Effector memory CD4-positive, alpha-beta T cell (primary cell): Measurements from ENCODE around the gene COL4A6.
"Not testable (repeated sequence)": the region's sequence is repeated elsewhere in the genome, so short reads cannot be mapped to it uniquely, and the experiment has no call there.

Experiments
- DNase-seq, 3 donors: peaks; one replicate each; pipeline ENCODE4 v3.0.0-alpha.2; 2020
- H3K27ac ChIP-seq: 2 replicates; pipeline ENCODE4 v1.7.0; 2013; ENCODE audit warnings: mild to moderate bottlenecking, low read length, moderate library complexity; ENCODE audit not compliant: insufficient read depth, poor library complexity, severe bottlenecking
- H3K27me3 ChIP-seq: replicated peaks from 2 replicates; pipeline ENCODE4 v1.7.0; 2013; ENCODE audit warnings: mild to moderate bottlenecking, low read length; ENCODE audit not compliant: insufficient read depth, control insufficient read depth, poor library complexity, severe bottlenecking
- H3K36me3 ChIP-seq: 2 replicates; pipeline ENCODE4 v1.7.0; 2013; ENCODE audit warnings: mild to moderate bottlenecking, low read length, moderate library complexity; ENCODE audit not compliant: control insufficient read depth, insufficient read depth
- H3K4me1 ChIP-seq: 2 replicates; pipeline ENCODE4 v1.7.0; 2013; ENCODE audit warnings: low read length, mild to moderate bottlenecking; ENCODE audit not compliant: control insufficient read depth, insufficient read depth, poor library complexity, severe bottlenecking
- H3K4me3 ChIP-seq: 2 replicates; pipeline ENCODE4 v1.7.0; 2013; ENCODE audit warnings: low read length, low read depth, mild to moderate bottlenecking; ENCODE audit not compliant: insufficient read depth, poor library complexity, severe bottlenecking
- H3K9me3 ChIP-seq: 2 replicates; pipeline ENCODE4 v1.7.0; 2013; ENCODE audit warnings: mild to moderate bottlenecking, low read length, moderate library complexity; ENCODE audit not compliant: control insufficient read depth
- total RNA-seq, 3 donors: gene quantifications; one replicate each; lab custom pipeline; 2026; lab: John Stamatoyannopoulos, UW

COL4A6 gene
- total RNA-seq, result 0 reads per million in 3 donors

- DNase-seq, result no peak
- Histone ChIP-seq H3K27ac (no peak within 1 kb of the TSS), H3K4me1 (no peaks in the 10 kb centered on the region), H3K4me3 (no peak within 1 kb of the TSS), H3K9me3 (no peaks in the 10 kb centered on the region), H3K36me3 (no peaks in the 10 kb centered on the region), H3K27me3 (peaks cover 7% of the 10 kb centered on the region)
These were observed at the start of gene COL4A6 for GRCh38 chrX:108438110-108438623. COL4A6 (minus strand) TSS chrX:108438422; CDS start chrX:108438196, 226 bp downstream.

DNA sequence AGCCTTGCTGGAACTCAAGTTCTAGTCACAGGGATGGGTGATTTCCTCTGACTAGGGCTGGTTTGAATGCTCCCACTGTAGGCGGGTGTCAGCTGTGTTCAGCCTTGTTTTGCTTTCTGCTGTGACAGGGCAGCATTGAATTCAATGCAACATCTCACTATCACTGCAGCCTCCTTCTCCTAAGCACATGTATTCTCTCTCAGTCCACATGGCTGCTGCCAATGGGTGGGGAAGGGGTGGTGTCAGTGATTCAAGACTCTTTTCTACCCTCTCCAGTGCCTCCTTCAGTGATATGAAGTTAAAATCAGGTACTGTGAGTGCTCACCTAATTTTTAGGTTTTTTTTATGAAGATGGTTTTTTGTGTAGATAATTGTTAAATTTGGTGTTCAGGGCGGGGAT, 47.7 kb upstream of the COL4A6 start:
- Histone ChIP-seq H3K9me3 (no peaks in the 10 kb centered on the region), H3K4me1 (no peaks in the 10 kb centered on the region), H3K4me3 (no peak overlapping the region), H3K27ac (no peak overlapping the region), H3K27me3 (no peaks in the 10 kb centered on the region), H3K36me3 (no peaks in the 10 kb centered on the region)
- DNase-seq, result no peak

- H3K9me3 ChIP-seq, result no peaks in the 10 kb centered on the region
- H3K4me3 ChIP-seq, result no peak overlapping the region
- no peak for DNase-seq
These were observed 46.0 kb upstream of the COL4A6 start for GRCh38 chrX:108484251-108484650.

DNA sequence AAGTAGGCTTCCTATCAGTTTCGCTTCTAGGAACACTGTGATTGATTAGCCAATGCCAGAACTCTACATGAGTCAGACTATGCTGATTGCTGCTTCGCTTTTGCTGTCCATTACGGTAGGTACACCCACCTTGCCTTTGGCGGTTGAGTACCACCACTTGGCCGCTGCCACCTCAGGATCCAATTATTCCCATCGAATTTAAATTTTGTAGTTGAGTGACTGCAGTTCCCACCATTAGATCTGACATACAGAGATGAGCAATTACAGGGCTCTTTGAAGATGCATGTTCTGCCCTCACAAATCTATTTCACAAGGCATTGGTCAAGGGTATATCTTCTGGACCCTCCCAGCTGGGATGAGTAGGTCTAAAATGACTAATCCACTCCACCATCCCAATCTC, 43.3 kb upstream of the COL4A6 start:
- H3K36me3 ChIP-seq, H3K27ac ChIP-seq, DNase-seq, H3K4me3 ChIP-seq, H3K9me3 ChIP-seq, H3K27me3 ChIP-seq, H3K4me1 ChIP-seq: not testable (repeated sequence)

More at GRCh38 chrX:108484251-108484650, 46.0 kb upstream of the COL4A6 start:
- Histone ChIP-seq H3K4me1 (no peaks in the 10 kb centered on the region), H3K27me3 (no peaks in the 10 kb centered on the region), H3K36me3 (no peaks in the 10 kb centered on the region), H3K27ac (no peak overlapping the region)

DNA sequence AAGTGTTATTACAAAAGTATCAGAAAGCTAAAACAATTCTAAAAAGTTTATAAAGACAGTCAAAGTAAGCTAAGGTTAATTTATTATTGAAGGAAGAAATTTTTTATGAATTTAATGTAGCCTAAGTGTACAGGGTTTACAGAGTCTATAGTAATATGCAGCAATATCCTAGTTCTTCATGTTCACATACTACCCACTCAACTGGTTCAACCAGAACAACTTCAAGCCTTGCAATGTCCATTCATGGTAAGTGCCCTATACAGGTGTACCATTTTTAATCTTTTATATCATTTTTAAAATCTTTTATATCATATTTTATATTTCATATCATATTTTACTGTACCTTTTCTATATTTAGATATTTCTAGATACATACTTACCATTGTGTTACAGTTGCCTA, 35.8 kb upstream of the COL4A6 start:
- Histone ChIP-seq H3K36me3 (no peaks in the 10 kb centered on the region), H3K4me1 (no peaks in the 10 kb centered on the region), H3K27me3 (no peaks in the 10 kb centered on the region), H3K4me3 (no peak overlapping the region), H3K27ac (no peak overlapping the region), H3K9me3 (no peaks in the 10 kb centered on the region)
- DNase-seq, result no peak

- Histone ChIP-seq H3K27ac (no peak overlapping the region), H3K9me3 (no peaks in the 10 kb centered on the region), H3K27me3 (no peaks in the 10 kb centered on the region), H3K4me1 (no peaks in the 10 kb centered on the region), H3K36me3 (no peaks in the 10 kb centered on the region), H3K4me3 (no peak overlapping the region)
- no peak for DNase-seq
These were observed 30.3 kb upstream of the COL4A6 start for GRCh38 chrX:108468486-108468885.

GRCh38 chrX:108464604-108465003, 26.4 kb upstream of the COL4A6 start:
- no peaks in the 10 kb centered on the region for H3K27me3 ChIP-seq
- H3K4me1 ChIP-seq, result no peaks in the 10 kb centered on the region
- H3K27ac ChIP-seq, result no peak overlapping the region
- H3K36me3 ChIP-seq, result no peaks in the 10 kb centered on the region
- DNase-seq, result no peak
- no peaks in the 10 kb centered on the region for H3K9me3 ChIP-seq
- no peak overlapping the region for H3K4me3 ChIP-seq

GRCh38 chrX:108456971-108457477, 18.8 kb upstream of the COL4A6 start:
- no peak overlapping the region for H3K4me3 ChIP-seq
- no peak overlapping the region for H3K27ac ChIP-seq

GRCh38 chrX:108453841-108454240, 15.6 kb upstream of the COL4A6 start:
- Histone ChIP-seq H3K4me1 (no peaks in the 10 kb centered on the region), H3K27ac (no peak overlapping the region), H3K36me3 (no peaks in the 10 kb centered on the region), H3K4me3 (no peak overlapping the region), H3K9me3 (no peaks in the 10 kb centered on the region), H3K27me3 (no peaks in the 10 kb centered on the region)
- no peak for DNase-seq

More at GRCh38 chrX:108456971-108457477, 18.8 kb upstream of the COL4A6 start:
- H3K4me1 ChIP-seq, result no peaks in the 10 kb centered on the region
- H3K36me3 ChIP-seq, result no peaks in the 10 kb centered on the region
- DNase-seq, result no peak
- H3K9me3 ChIP-seq, result no peaks in the 10 kb centered on the region
- H3K27me3 ChIP-seq, result no peaks in the 10 kb centered on the region

DNA sequence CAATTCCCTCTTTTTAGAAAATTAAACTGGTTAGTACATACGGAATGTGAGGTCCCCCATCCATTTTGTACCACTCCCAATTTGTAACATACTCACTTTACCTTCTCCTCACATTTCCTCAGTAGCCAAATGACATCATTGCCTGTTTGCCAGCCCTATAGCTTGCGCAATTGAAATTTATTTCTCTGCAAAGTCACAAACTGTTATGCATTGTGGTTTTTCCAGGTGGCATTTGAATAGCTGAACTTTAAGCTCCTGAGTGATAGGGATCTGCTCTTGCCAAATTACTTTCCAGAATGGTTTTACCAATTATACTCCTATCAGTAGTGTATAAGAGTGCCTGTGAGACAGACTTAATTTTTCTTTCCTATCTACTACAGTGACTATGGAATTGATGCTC, 9.1 kb upstream of the COL4A6 start:
- H3K4me3 ChIP-seq, result no peak overlapping the region
- DNase-seq, result no peak
- no peak overlapping the region for H3K27ac ChIP-seq
- no peaks in the 10 kb centered on the region for H3K36me3 ChIP-seq
- H3K9me3 ChIP-seq, result no peaks in the 10 kb centered on the region
- no peaks in the 10 kb centered on the region for H3K27me3 ChIP-seq
- no peaks in the 10 kb centered on the region for H3K4me1 ChIP-seq
